Activated T-cell treated with anti-CD3 and anti-CD28 coated beads, Interleukin-2, amount 50 U/mL, for 72 hours (primary cell): ENCODE results near the gene GDF10. TPM values are rescaled to one million over a fixed set of nuclear protein-coding genes. Genes with fewer than 3 reads are reported as not detected.

Source experiments
- ATAC-seq, 2 donors: fragments of 150-1000 bp; cut with Tn5 transposase; replicated peaks in 1 of 2; 2 replicates each; pipeline ENCODE4 v1.10.0; 2021; ENCODE audit warnings: moderate library complexity in 2 of 2, mild to moderate bottlenecking in 1 of 2
- DNase-seq, 2 donors: peaks; one replicate each; pipeline ENCODE4 v3.0.0; 2021 to 2022; ENCODE audit warnings: mixed read lengths in 1 of 2
- H3K27ac Mint-ChIP-seq: one replicate; pipeline ENCODE4 v1.8.0; 2022; ENCODE audit warnings: mild to moderate bottlenecking, moderate library complexity, mixed read lengths
- H3K27me3 Mint-ChIP-seq: one replicate; pipeline ENCODE4 v1.8.0; 2022; ENCODE audit warnings: low read depth, mixed read lengths
- H3K36me3 Mint-ChIP-seq, 2 donors: one replicate each; pipeline ENCODE4 v1.8.0; 2022; ENCODE audit warnings: mixed read lengths in 2 of 2, mild to moderate bottlenecking in 1 of 2; ENCODE audit not compliant: insufficient read depth in 2 of 2
- H3K4me1 Mint-ChIP-seq: one replicate; pipeline ENCODE4 v1.8.0; 2022; ENCODE audit warnings: low read depth, mixed read lengths
- H3K4me3 Mint-ChIP-seq, 2 donors: one replicate each; pipeline ENCODE4 v1.8.0; 2022; ENCODE audit warnings: mild to moderate bottlenecking in 2 of 2, mixed read lengths in 2 of 2, moderate library complexity in 2 of 2
- H3K9me3 Mint-ChIP-seq, 2 donors: one replicate each; pipeline ENCODE4 v1.8.0; 2022; ENCODE audit warnings: mixed read lengths in 2 of 2
- total RNA-seq, 2 donors: library from RNA; stranded (reverse); gene quantifications; one replicate each; pipeline ENCODE4 v1.2.3, GENCODE V29; 2022

The GDF10 gene
- total RNA-seq, 2 donors from 2014 or later: 0.19 TPM

- Mint-ChIP-seq H3K27me3 (peaks cover 14% of the 10 kb centered on the region), H3K9me3 (no peaks in the 10 kb centered on the region), H3K27ac (no peak overlapping the region), H3K36me3 (no peaks in the 10 kb centered on the region), H3K4me3 (no peak overlapping the region), H3K4me1 (peaks cover 6% of the 10 kb centered on the region)
- DNase-seq (no peak), ATAC-seq (no peak)
Observed at GRCh38 chr10:47303866-47304265, 3.9 kb downstream of the GDF10 start.

- H3K9me3 Mint-ChIP-seq: no peaks in the 10 kb centered on the region
- H3K4me3 Mint-ChIP-seq: no peak overlapping the region
- H3K36me3 Mint-ChIP-seq: no peaks in the 10 kb centered on the region
- no peak for DNase-seq
- peaks cover 6% of the 10 kb centered on the region for H3K4me1 Mint-ChIP-seq
- ATAC-seq: no peak
- no peak overlapping the region for H3K27ac Mint-ChIP-seq
- peaks cover 6% of the 10 kb centered on the region for H3K27me3 Mint-ChIP-seq
Observed at GRCh38 chr10:47305566-47305965, 5.6 kb downstream of the GDF10 start.

GRCh38 chr10:47306387-47307210, 6.6 kb downstream of the GDF10 start:
- H3K27ac Mint-ChIP-seq: no peak overlapping the region

GRCh38 chr10:47307381-47307780, 7.4 kb downstream of the GDF10 start:
- Mint-ChIP-seq H3K27me3 (no peaks in the 10 kb centered on the region), H3K36me3 (no peaks in the 10 kb centered on the region), H3K4me3 (no peak overlapping the region), H3K27ac (no peak overlapping the region), H3K4me1 (peaks cover 13% of the 10 kb centered on the region), H3K9me3 (no peaks in the 10 kb centered on the region)
- DNase-seq (no peak), ATAC-seq (no peak)

More at GRCh38 chr10:47306387-47307210, 6.6 kb downstream of the GDF10 start:
- Mint-ChIP-seq H3K27me3 (no peaks in the 10 kb centered on the region), H3K36me3 (no peaks in the 10 kb centered on the region), H3K4me3 (no peak overlapping the region), H3K4me1 (peaks cover 6% of the 10 kb centered on the region), H3K9me3 (no peaks in the 10 kb centered on the region)
- DNase-seq: no peak
- ATAC-seq: no peak

GRCh38 chr10:47308775-47309174, 8.8 kb downstream of the GDF10 start:
- H3K27ac Mint-ChIP-seq: no peak overlapping the region
- no peaks in the 10 kb centered on the region for H3K36me3 Mint-ChIP-seq
- no peak overlapping the region for H3K4me3 Mint-ChIP-seq
- no peaks in the 10 kb centered on the region for H3K27me3 Mint-ChIP-seq
- peaks cover 13% of the 10 kb centered on the region for H3K4me1 Mint-ChIP-seq
- DNase-seq (no peak), ATAC-seq (no peak)
- no peaks in the 10 kb centered on the region for H3K9me3 Mint-ChIP-seq

- Mint-ChIP-seq H3K27ac (no peak overlapping the region), H3K36me3 (no peaks in the 10 kb centered on the region), H3K27me3 (no peaks in the 10 kb centered on the region), H3K4me1 (peaks cover 13% of the 10 kb centered on the region), H3K4me3 (no peak overlapping the region), H3K9me3 (no peaks in the 10 kb centered on the region)
- peak; percentile 12 to 21 for DNase-seq
- ATAC-seq: no peak
Observed at GRCh38 chr10:47309408-47310089, 9.6 kb downstream of the GDF10 start.

GRCh38 chr10:47310090-47310505, 10.1 kb downstream of the GDF10 start:
- Mint-ChIP-seq H3K4me1 (peaks cover 13% of the 10 kb centered on the region), H3K27ac (no peak overlapping the region), H3K27me3 (no peaks in the 10 kb centered on the region), H3K36me3 (no peaks in the 10 kb centered on the region), H3K9me3 (no peaks in the 10 kb centered on the region), H3K4me3 (no peak overlapping the region)
- ATAC-seq (no peak), DNase-seq (no peak)

- no peaks in the 10 kb centered on the region for H3K36me3 Mint-ChIP-seq
- peaks cover 13% of the 10 kb centered on the region for H3K4me1 Mint-ChIP-seq
- no peaks in the 10 kb centered on the region for H3K27me3 Mint-ChIP-seq
- ATAC-seq (peak; percentile 32 to 49), DNase-seq (peak; percentile 10 to 30)
- no peaks in the 10 kb centered on the region for H3K9me3 Mint-ChIP-seq
- no peak overlapping the region for H3K27ac Mint-ChIP-seq
- H3K4me3 Mint-ChIP-seq: peak overlapping the region in 1 of 2 donors; percentile 33
Observed at GRCh38 chr10:47311193-47311931, 11.4 kb downstream of the GDF10 start.

GRCh38 chr10:47311932-47312662, 12.1 kb downstream of the GDF10 start:
- Mint-ChIP-seq H3K36me3 (no peaks in the 10 kb centered on the region), H3K9me3 (no peaks in the 10 kb centered on the region), H3K27me3 (no peaks in the 10 kb centered on the region), H3K4me1 (peaks cover 13% of the 10 kb centered on the region), H3K4me3 (peak overlapping the region in 1 of 2 donors; percentile 33), H3K27ac (no peak overlapping the region)
- ATAC-seq (peak; percentile 93), DNase-seq (peak; percentile 83 to 86)

- Mint-ChIP-seq H3K36me3 (no peaks in the 10 kb centered on the region), H3K9me3 (no peaks in the 10 kb centered on the region), H3K27ac (no peak overlapping the region), H3K4me3 (no peak overlapping the region), H3K4me1 (peaks cover 13% of the 10 kb centered on the region), H3K27me3 (no peaks in the 10 kb centered on the region)
- no peak for DNase-seq
- no peak for ATAC-seq
Observed at GRCh38 chr10:47312663-47312995, 12.6 kb downstream of the GDF10 start.

GRCh38 chr10:47314416-47314970, 14.5 kb downstream of the GDF10 start:
- ATAC-seq (no peak), DNase-seq (no peak)
- Mint-ChIP-seq H3K9me3 (no peaks in the 10 kb centered on the region), H3K27ac (no peak overlapping the region), H3K27me3 (no peaks in the 10 kb centered on the region), H3K36me3 (no peaks in the 10 kb centered on the region), H3K4me1 (peaks cover 13% of the 10 kb centered on the region), H3K4me3 (no peak overlapping the region)

- Mint-ChIP-seq H3K27ac (no peak overlapping the region), H3K36me3 (no peaks in the 10 kb centered on the region), H3K4me1 (peaks cover 13% of the 10 kb centered on the region), H3K9me3 (no peaks in the 10 kb centered on the region), H3K4me3 (no peak overlapping the region), H3K27me3 (no peaks in the 10 kb centered on the region)
- no peak for DNase-seq
- no peak for ATAC-seq
Observed at GRCh38 chr10:47315421-47315820, 15.4 kb downstream of the GDF10 start.
